ENCODE measurements around the gene DPYSL4.

DNA sequence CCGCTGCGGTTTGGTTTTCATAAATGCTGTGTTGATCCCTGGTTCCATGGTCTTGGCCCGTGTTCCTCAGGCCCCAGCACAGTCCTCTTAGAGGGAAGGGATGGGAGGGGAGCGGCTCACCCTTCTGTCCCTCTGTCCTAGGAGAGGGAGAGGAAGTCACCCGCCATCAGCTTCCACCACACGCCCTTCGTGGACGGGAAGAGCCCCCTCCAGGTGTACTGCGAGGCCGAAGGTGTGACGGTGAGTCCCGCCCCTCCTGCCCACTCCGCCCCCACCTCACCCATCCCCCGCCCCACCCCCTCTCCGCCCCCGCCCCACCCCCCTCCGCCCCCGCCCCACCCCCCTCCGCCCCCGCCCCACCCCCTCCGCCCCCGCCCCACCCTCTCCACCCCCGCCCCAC, 37.5 kb upstream of the DPYSL4 start:
- TF ChIP-seq, protein P1, sequence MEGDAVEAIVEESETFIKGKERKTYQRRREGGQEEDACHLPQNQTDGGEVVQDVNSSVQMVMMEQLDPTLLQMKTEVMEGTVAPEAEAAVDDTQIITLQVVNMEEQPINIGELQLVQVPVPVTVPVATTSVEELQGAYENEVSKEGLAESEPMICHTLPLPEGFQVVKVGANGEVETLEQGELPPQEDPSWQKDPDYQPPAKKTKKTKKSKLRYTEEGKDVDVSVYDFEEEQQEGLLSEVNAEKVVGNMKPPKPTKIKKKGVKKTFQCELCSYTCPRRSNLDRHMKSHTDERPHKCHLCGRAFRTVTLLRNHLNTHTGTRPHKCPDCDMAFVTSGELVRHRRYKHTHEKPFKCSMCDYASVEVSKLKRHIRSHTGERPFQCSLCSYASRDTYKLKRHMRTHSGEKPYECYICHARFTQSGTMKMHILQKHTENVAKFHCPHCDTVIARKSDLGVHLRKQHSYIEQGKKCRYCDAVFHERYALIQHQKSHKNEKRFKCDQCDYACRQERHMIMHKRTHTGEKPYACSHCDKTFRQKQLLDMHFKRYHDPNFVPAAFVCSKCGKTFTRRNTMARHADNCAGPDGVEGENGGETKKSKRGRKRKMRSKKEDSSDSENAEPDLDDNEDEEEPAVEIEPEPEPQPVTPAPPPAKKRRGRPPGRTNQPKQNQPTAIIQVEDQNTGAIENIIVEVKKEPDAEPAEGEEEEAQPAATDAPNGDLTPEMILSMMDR (IDR thresholded peaks at IDR 0.05): no peak
- TF ChIP-seq POLR2AphosphoS5 (IDR thresholded peaks at IDR 0.05; ENCODE audit: low read depth, low read length) (no peak), SIN3A (IDR thresholded peaks at IDR 0.05; ENCODE audit: borderline replicate concordance, insufficient read depth, low read depth, low read length) (no peak)
- TF ChIP-seq, protein P2, sequence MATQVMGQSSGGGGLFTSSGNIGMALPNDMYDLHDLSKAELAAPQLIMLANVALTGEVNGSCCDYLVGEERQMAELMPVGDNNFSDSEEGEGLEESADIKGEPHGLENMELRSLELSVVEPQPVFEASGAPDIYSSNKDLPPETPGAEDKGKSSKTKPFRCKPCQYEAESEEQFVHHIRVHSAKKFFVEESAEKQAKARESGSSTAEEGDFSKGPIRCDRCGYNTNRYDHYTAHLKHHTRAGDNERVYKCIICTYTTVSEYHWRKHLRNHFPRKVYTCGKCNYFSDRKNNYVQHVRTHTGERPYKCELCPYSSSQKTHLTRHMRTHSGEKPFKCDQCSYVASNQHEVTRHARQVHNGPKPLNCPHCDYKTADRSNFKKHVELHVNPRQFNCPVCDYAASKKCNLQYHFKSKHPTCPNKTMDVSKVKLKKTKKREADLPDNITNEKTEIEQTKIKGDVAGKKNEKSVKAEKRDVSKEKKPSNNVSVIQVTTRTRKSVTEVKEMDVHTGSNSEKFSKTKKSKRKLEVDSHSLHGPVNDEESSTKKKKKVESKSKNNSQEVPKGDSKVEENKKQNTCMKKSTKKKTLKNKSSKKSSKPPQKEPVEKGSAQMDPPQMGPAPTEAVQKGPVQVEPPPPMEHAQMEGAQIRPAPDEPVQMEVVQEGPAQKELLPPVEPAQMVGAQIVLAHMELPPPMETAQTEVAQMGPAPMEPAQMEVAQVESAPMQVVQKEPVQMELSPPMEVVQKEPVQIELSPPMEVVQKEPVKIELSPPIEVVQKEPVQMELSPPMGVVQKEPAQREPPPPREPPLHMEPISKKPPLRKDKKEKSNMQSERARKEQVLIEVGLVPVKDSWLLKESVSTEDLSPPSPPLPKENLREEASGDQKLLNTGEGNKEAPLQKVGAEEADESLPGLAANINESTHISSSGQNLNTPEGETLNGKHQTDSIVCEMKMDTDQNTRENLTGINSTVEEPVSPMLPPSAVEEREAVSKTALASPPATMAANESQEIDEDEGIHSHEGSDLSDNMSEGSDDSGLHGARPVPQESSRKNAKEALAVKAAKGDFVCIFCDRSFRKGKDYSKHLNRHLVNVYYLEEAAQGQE (IDR thresholded peaks at IDR 0.05; ENCODE audit: insufficient read depth in 1 of 2, low read depth in 2 of 2, low read length in 1 of 2): no peak

All from Panc1 (cell line).